ENCODE results near the gene ACOXL. TPM values are rescaled to one million over a fixed set of nuclear protein-coding genes. Genes with fewer than 3 reads are reported as not detected.

ACOXL gene
- total and polyA plus RNA-seq, 9 of the 15 experiments (the other 6 are each of a cell fraction or from before 2014, with no cell fraction given), result 0.31 to 0.56 TPM; not detected in 7

DNA sequence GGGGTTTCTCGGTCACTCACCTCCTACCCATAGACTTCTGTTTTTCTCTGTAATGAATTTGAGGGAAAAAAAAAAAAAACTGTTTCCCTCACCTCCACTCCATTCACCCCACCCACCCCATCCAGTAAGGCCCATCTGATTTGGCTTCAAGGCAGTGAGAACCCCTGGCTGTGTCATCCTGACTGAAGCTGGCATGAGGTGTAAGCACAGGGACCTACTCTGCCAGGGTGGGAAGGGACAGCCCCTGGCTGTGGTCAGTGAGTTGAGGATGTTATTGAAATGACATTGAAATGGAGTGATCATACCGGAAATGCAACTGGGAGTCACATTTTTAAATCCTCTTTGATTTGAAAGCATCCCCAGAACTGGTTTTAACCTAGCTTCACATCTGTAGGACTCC, 369.2 kb downstream of the ACOXL start:
- DNase-seq (ENCODE audit: extremely low read depth in 1 of 4, low spot score in 3 of 4) (no peak), ATAC-seq (no peak), FAIRE-seq (no peak)
- ChIA-PET CTCF (ENCODE audit: low intra/inter-chr PET ratio) (no interaction called here), POLR2A (no interaction called here)
- Histone ChIP-seq H3K4me1 (replicated peaks in 1 of 2; ENCODE audit: control insufficient read depth in 2 of 2, insufficient read depth in 2 of 2, low read length in 2 of 2) (no peaks in the 10 kb centered on the region), H2AFZ (ENCODE audit: low read depth, low read length) (no peak overlapping the region), H4K20me1 (replicated peaks; ENCODE audit: control insufficient read depth, insufficient read depth, low read length) (no peaks in the 10 kb centered on the region), H3K9me3 (replicated peaks; ENCODE audit: control insufficient read depth, insufficient read depth, low read depth, low read length) (no peaks in the 10 kb centered on the region), H3K36me3 (ENCODE audit: control insufficient read depth, insufficient read depth, low read length) (no peaks in the 10 kb centered on the region), H3K4me3 (no peak overlapping the region), H3K27ac (ENCODE audit: extremely low read depth, low read depth, low read length) (no peak overlapping the region), H3K79me2 (ENCODE audit: control insufficient read depth, insufficient read depth, low read length) (no peaks in the 10 kb centered on the region), H3K4me2 (ENCODE audit: insufficient read depth, low read length) (no peak overlapping the region), H3K9me1 (ENCODE audit: control insufficient read depth, insufficient read depth, low read length) (no peaks in the 10 kb centered on the region), H3K27me3 (ENCODE audit: control insufficient read depth in 2 of 2, insufficient read depth in 2 of 2, low read length in 2 of 2) (peaks cover 0 to 10% of the 10 kb centered on the region in 2 experiments; a peak in 1 of 5 replicates), H3K9ac (ENCODE audit: insufficient read depth in 1 of 2, low read depth in 2 of 2, low read length in 2 of 2) (no peak overlapping the region)
- WGBS (ENCODE audit: insufficient coverage, low coverage, missing lambda C conversion rate), result 12% methylated on average over 2 of the region's 2 CpGs
- intact Hi-C loops (cut with micrococcal nuclease) (no loop called here), in situ Hi-C loops (cut with MboI) (no loop called here)
- TF ChIP-seq HLTF (IDR thresholded peaks at IDR 0.05) (no peak), ESRRA (IDR thresholded peaks at IDR 0.05; ENCODE audit: borderline replicate concordance, low read depth) (no peak), ZNF217 (CRISPR knock-in tag; IDR thresholded peaks at IDR 0.05) (no peak), JUN (IDR thresholded peaks at IDR 0.05; ENCODE audit: borderline replicate concordance, low read depth, low read length) (no peak), JUN (CRISPR knock-in tag; IDR thresholded peaks at IDR 0.05; ENCODE audit: borderline replicate concordance) (no peak), ZNF76 (CRISPR knock-in tag; IDR thresholded peaks at IDR 0.05; ENCODE audit: borderline replicate concordance) (no peak), BACH1 (tag; IDR thresholded peaks at IDR 0.05) (no peak), TAF7 (tag; IDR thresholded peaks at IDR 0.05) (no peak), SMC3 (conservative IDR thresholded peaks at IDR 0.05; ENCODE audit: insufficient read depth, low read depth, low read length) (no peak), GTF2A2 (tag; IDR thresholded peaks at IDR 0.05) (no peak), SRSF1 (IDR thresholded peaks at IDR 0.05; ENCODE audit: low read depth, low read length) (no peak), MBD2 (IDR thresholded peaks at IDR 0.05; ENCODE audit: borderline replicate concordance, low read depth) (no peak), ZC3H11A (IDR thresholded peaks at IDR 0.05; ENCODE audit: low read depth, low read length) (no peak), ZNF224 (CRISPR knock-in tag; IDR thresholded peaks at IDR 0.05) (no peak), KAT8 (IDR thresholded peaks at IDR 0.05; ENCODE audit: low read depth) (no peak), GABPB1 (CRISPR knock-in tag; IDR thresholded peaks at IDR 0.05) (no peak), ELF1 (tag; IDR thresholded peaks at IDR 0.05) (no peak), ZC3H8 (IDR thresholded peaks at IDR 0.05) (no peak), GTF2E2 (tag; IDR thresholded peaks at IDR 0.05) (no peak), CBFB (CRISPR knock-in tag; IDR thresholded peaks at IDR 0.05) (no peak)
- TF ChIP-seq, protein P1, sequence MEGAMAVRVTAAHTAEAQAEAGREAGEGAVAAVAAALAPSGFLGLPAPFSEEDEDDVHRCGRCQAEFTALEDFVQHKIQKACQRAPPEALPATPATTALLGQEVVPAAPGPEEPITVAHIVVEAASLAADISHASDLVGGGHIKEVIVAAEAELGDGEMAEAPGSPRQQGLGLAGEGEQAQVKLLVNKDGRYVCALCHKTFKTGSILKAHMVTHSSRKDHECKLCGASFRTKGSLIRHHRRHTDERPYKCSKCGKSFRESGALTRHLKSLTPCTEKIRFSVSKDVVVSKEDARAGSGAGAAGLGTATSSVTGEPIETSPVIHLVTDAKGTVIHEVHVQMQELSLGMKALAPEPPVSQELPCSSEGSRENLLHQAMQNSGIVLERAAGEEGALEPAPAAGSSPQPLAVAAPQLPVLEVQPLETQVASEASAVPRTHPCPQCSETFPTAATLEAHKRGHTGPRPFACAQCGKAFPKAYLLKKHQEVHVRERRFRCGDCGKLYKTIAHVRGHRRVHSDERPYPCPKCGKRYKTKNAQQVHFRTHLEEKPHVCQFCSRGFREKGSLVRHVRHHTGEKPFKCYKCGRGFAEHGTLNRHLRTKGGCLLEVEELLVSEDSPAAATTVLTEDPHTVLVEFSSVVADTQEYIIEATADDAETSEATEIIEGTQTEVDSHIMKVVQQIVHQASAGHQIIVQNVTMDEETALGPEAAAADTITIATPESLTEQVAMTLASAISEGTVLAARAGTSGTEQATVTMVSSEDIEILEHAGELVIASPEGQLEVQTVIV (CRISPR knock-in tag; IDR thresholded peaks at IDR 0.05; ENCODE audit: borderline replicate concordance), result no peak
- BruUV-seq (replicated peaks), result no TSS peak

Data from K562 (cell line).